Panc1 (cell line): ENCODE measurements around the gene DPM3. TPM values are rescaled to one million over a fixed set of nuclear protein-coding genes. Genes with fewer than 3 reads are reported as not detected.

Source experiments
- ATAC-seq: fragments of 200-7000 bp; cut with Tn5 transposase; 2 replicates; pipeline ENCODE4 v1.9.1; 2020; ENCODE audit warnings: mild to moderate bottlenecking, moderate library complexity
- BruUV-seq: library from RNA; stranded (reverse); fragments of 400-500 nt; replicated peaks from 2 replicates; lab custom pipeline; 2021; lab: Mats Ljungman, UMichigan
- CTCF ChIA-PET: fragments of 300-600 bp; sonication (Branson Sonifier 250); formaldehyde crosslinking; loops from one replicate; lab custom pipeline; 2022; ENCODE audit warnings: antibody characterized with exemption; lab: Charles Lee
- POLR2A ChIA-PET: fragments of 300-600 bp; sonication (Branson Sonifier 250); formaldehyde crosslinking; loops from one replicate; lab custom pipeline; 2022; ENCODE audit warnings: antibody characterized with exemption; lab: Charles Lee
- DNase-seq: peaks from one replicate; pipeline ENCODE4 v3.0.0-alpha.2; 2010; ENCODE audit warnings: low read depth, low spot score
- H3K27ac ChIP-seq: 2 replicates; pipeline ENCODE4 v1.5.1; 2011; ENCODE audit warnings: mild to moderate bottlenecking, low read length, inconsistent platforms
- H3K27me3 ChIP-seq: fragments of 200-500 bp; sonication (Bioruptor generic); 2 replicates; pipeline ENCODE4 v1.6.0; 2014; ENCODE audit warnings: low read length, inconsistent platforms; ENCODE audit not compliant: control insufficient read depth, insufficient read depth
- H3K36me3 ChIP-seq: fragments of 200-500 bp; sonication (Bioruptor generic); 2 replicates; pipeline ENCODE4 v1.5.1; 2014; ENCODE audit warnings: inconsistent platforms, mild to moderate bottlenecking, low read length, moderate library complexity; ENCODE audit not compliant: control insufficient read depth, insufficient read depth
- H3K4me1 ChIP-seq: 2 replicates; pipeline ENCODE4 v1.5.1; 2011; ENCODE audit warnings: inconsistent platforms, mild to moderate bottlenecking, low read length, moderate library complexity; ENCODE audit not compliant: control insufficient read depth, insufficient read depth
- H3K4me3 ChIP-seq, 2 experiments: 2 replicates each; pipeline ENCODE4 v1.5.1; 2011 to 2012; ENCODE audit warnings: low read depth in 2 of 2, low read length in 2 of 2, mild to moderate bottlenecking in 2 of 2, inconsistent platforms in 1 of 2, moderate library complexity in 1 of 2
- H3K9me3 ChIP-seq: fragments of 200-500 bp; sonication (Bioruptor generic); 2 replicates; pipeline ENCODE4 v1.5.1; 2014; ENCODE audit warnings: low read depth, mild to moderate bottlenecking, inconsistent platforms, low read length, moderate library complexity; ENCODE audit not compliant: control insufficient read depth, insufficient read depth
- POLR2AphosphoS5 ChIP-seq: IDR thresholded peaks from 2 replicates; pipeline ENCODE4 v1.6.1; 2012; ENCODE audit warnings: mild to moderate bottlenecking, low read depth, low read length, moderate library complexity
- REST ChIP-seq, 2 experiments: IDR thresholded peaks; 2 replicates each; pipeline ENCODE4 v1.6.1; 2011 to 2012; ENCODE audit warnings: low read depth in 2 of 2, control low read depth in 1 of 2, low read length in 1 of 2, mild to moderate bottlenecking in 1 of 2, moderate library complexity in 1 of 2; ENCODE audit not compliant: insufficient read depth in 1 of 2
- SIN3A ChIP-seq: IDR thresholded peaks from 2 replicates; pipeline ENCODE4 v1.6.1; 2012; ENCODE audit warnings: low read depth, mild to moderate bottlenecking, low read length, moderate library complexity, borderline replicate concordance; ENCODE audit not compliant: insufficient read depth
- TCF7L2 ChIP-seq: IDR thresholded peaks from 2 replicates; pipeline ENCODE4 v1.6.1; 2011; ENCODE audit warnings: mild to moderate bottlenecking, low read depth, low read length, inconsistent platforms
- in situ Hi-C: cut with HindIII; loops from 2 replicates; pipeline ENCODE4 v1.10.0; 2016; ENCODE audit warnings: low sequenced_read_pairs, low pct_unique_long_range_greater_than_20kb
- intact Hi-C: fragments of 100-400 bp; cut with micrococcal nuclease; formaldehyde crosslinking; loops from one replicate; pipeline ENCODE4 v1.10.0; 2022; ENCODE audit not compliant: unreplicated experiment
- total RNA-seq: library from RNA; stranded (reverse); gene quantifications from one replicate; pipeline ENCODE4 v1.2.1, GENCODE V29; 2021; ENCODE audit not compliant: unreplicated experiment
- TF ChIP-seq, protein P1 (sequence below): fragments of 450-650 bp; IDR thresholded peaks from 2 replicates; pipeline ENCODE4 v1.5.1; 2017; ENCODE audit warnings: mild to moderate bottlenecking

DPM3 gene
- total RNA-seq, 1 experiment from 2014 or later: 66.0 TPM

GRCh38 chr1:155125946-155126555 lies 14.3 kb downstream of the DPM3 start:
- in situ Hi-C loops: no loop called here
- DNase-seq (no peak), ATAC-seq (peak; percentile 43)
- ChIA-PET POLR2A (no interaction called here), CTCF (interaction anchor here (1.1 kb wide), 1 partner anchor 47 kb away, joined by 3 read pairs; the partner anchor contains the start of gene KRTCAP2)
- Histone ChIP-seq H3K27me3 (no peaks in the 10 kb centered on the region), H3K27ac (peak overlapping the region; percentile 65), H3K9me3 (no peaks in the 10 kb centered on the region), H3K4me1 (peaks cover 59% of the 10 kb centered on the region), H3K4me3 (peak overlapping the region; percentile 64 to 65), H3K36me3 (peaks cover 3% of the 10 kb centered on the region; the same call in 1 of the 2 replicates)
- no TSS peak for BruUV-seq
- intact Hi-C loops: loop anchor here (5.0 kb wide), 1 partner anchor 34 kb away; no protein-coding TSS in a partner anchor
- TF ChIP-seq POLR2AphosphoS5 (no peak), TCF7L2 (peak; percentile 32; the same call in 1 of the 2 replicates), SIN3A (no peak), REST (IDR thresholded peaks at IDR 0.05; ENCODE audit: insufficient read depth in 1 of 2, low read depth in 2 of 2, low read length in 1 of 2) (no peak)
- TF ChIP-seq, protein P1, sequence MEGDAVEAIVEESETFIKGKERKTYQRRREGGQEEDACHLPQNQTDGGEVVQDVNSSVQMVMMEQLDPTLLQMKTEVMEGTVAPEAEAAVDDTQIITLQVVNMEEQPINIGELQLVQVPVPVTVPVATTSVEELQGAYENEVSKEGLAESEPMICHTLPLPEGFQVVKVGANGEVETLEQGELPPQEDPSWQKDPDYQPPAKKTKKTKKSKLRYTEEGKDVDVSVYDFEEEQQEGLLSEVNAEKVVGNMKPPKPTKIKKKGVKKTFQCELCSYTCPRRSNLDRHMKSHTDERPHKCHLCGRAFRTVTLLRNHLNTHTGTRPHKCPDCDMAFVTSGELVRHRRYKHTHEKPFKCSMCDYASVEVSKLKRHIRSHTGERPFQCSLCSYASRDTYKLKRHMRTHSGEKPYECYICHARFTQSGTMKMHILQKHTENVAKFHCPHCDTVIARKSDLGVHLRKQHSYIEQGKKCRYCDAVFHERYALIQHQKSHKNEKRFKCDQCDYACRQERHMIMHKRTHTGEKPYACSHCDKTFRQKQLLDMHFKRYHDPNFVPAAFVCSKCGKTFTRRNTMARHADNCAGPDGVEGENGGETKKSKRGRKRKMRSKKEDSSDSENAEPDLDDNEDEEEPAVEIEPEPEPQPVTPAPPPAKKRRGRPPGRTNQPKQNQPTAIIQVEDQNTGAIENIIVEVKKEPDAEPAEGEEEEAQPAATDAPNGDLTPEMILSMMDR: no peak

- ChIA-PET POLR2A (no interaction called here), CTCF (interaction anchor here (1.1 to 1.7 kb wide), 2 partner anchors 34 to 47 kb away, joined by 3 to 5 read pairs; partner anchors contain the start of gene KRTCAP2)
- peak overlapping the region; percentile 65 for H3K27ac ChIP-seq
These were observed 14.8 kb downstream of the DPM3 start for GRCh38 chr1:155125511-155125945.

More at GRCh38 chr1:155125511-155125945, 14.8 kb downstream of the DPM3 start:
- TF ChIP-seq POLR2AphosphoS5: no peak
- no peak for TF ChIP-seq SIN3A
- no peak for TF ChIP-seq TCF7L2
- DNase-seq: no peak
- Histone ChIP-seq H3K36me3 (peaks cover 3% of the 10 kb centered on the region; the same call in 1 of the 2 replicates), H3K9me3 (no peaks in the 10 kb centered on the region), H3K27me3 (no peaks in the 10 kb centered on the region), H3K4me3 (peak overlapping the region in 1 of 2 experiments; percentile 64; a peak in 1 of 4 replicates), H3K4me1 (peaks cover 54% of the 10 kb centered on the region)
- BruUV-seq: no TSS peak
- intact Hi-C loops (loop anchor here (5.0 kb wide), 1 partner anchor 33 kb away; no protein-coding TSS in a partner anchor), in situ Hi-C loops (no loop called here)
- ATAC-seq: no peak
